ENCODE results near the gene ASB18.

- TF ChIP-seq POLR2AphosphoS5 (IDR thresholded peaks at IDR 0.05; ENCODE audit: low read depth, low read length), result no peak
- no peak for TF ChIP-seq SIX5 (IDR thresholded peaks at IDR 0.05; ENCODE audit: low read depth, low read length)
- TF ChIP-seq YY1 (IDR thresholded peaks at IDR 0.05; ENCODE audit: low read depth, low read length), result no peak
- TF ChIP-seq CTCF (IDR thresholded peaks at IDR 0.05; ENCODE audit: control extremely low read depth in 1 of 3, insufficient read depth in 1 of 3, low read depth in 1 of 3, low read length in 3 of 3), result no peak
- TF ChIP-seq NRF1 (IDR thresholded peaks at IDR 0.05; ENCODE audit: low read depth, low read length), result no peak
Observed at GRCh38 chr2:236250286-236250685, 13.9 kb downstream of the ASB18 start.

All from H1 (cell line).